H1 (cell line): ENCODE data around the gene RAB31. TPM values are rescaled to one million over a fixed set of nuclear protein-coding genes. Genes with fewer than 3 reads are reported as not detected.

Experiments used
- POLR2AphosphoS5 ChIP-seq: IDR thresholded peaks from 2 replicates; pipeline ENCODE4 v1.6.1; 2011; ENCODE audit warnings: low read depth, low read length
- RFX5 ChIP-seq: IDR thresholded peaks from 2 replicates; pipeline ENCODE4 v1.6.1; 2011; ENCODE audit warnings: low read depth, low read length, improper control_type of control experiment, borderline replicate concordance
- polyA plus RNA-seq, 7 experiments: library from polyadenylated mRNA; depleted of rRNA in 3 of 7; stranded (reverse) in 5 of 7; unstranded in 2 of 7; fragments of >200 nt in 5 of 7; fragments of 200-250 nt in 2 of 7; gene quantifications; 1 replicate in 5 of 7; 2 replicates in 1 of 7; 4 replicates in 1 of 7; pipeline versions ENCODE4 v1.2.1 to v1.2.3, GENCODE V29; 2011 to 2013; ENCODE audit warnings: missing spikeins in 2 of 7, mixed read lengths in 2 of 7
- total RNA-seq: library from RNA; stranded (reverse); fragmentation: NEBNext Ultra II Directional; extraction: Animal tissue kit (Norgen Biotek cat#: 25700); gene quantifications from 2 replicates; pipeline ENCODE4 v1.2.1, GENCODE V29; 2021

The RAB31 gene
- total and polyA plus RNA-seq, 2 of the 8 experiments (the other 6 are each of a cell fraction or from before 2014, with no cell fraction given) = 15.2 to 40.9 TPM

- no peak for TF ChIP-seq POLR2AphosphoS5
- no peak for TF ChIP-seq RFX5
Measured at GRCh38 chr18:9871244-9871746, 163.2 kb downstream of the RAB31 start (continued).
